IPS-20b (cell line): ENCODE measurements around the gene KAT2B.

ENCODE experiments used
- H3K27ac ChIP-seq: one replicate; pipeline ENCODE4 v1.5.1; 2013; ENCODE audit warnings: low read length
- H3K27me3 ChIP-seq: 2 replicates; pipeline ENCODE4 v1.6.1; 2013; ENCODE audit warnings: mild to moderate bottlenecking, low read length, inconsistent platforms; ENCODE audit not compliant: insufficient read depth
- H3K36me3 ChIP-seq: 2 replicates; pipeline ENCODE4 v1.6.1; 2013; ENCODE audit warnings: low read depth, mild to moderate bottlenecking, inconsistent platforms, low read length, moderate library complexity; ENCODE audit not compliant: insufficient read depth
- H3K4me1 ChIP-seq: 2 replicates; pipeline ENCODE4 v1.6.1; 2013; ENCODE audit warnings: mild to moderate bottlenecking, control low read depth, inconsistent platforms, low read length, moderate library complexity; ENCODE audit not compliant: insufficient read depth
- H3K4me3 ChIP-seq: 2 replicates; pipeline ENCODE4 v1.5.1; 2013; ENCODE audit warnings: mild to moderate bottlenecking, low read length, inconsistent platforms
- H3K9ac ChIP-seq: 2 replicates; pipeline ENCODE4 v1.6.1; 2013; ENCODE audit warnings: low read depth, mild to moderate bottlenecking, inconsistent platforms, low read length, moderate library complexity
- H3K9me3 ChIP-seq: 2 replicates; pipeline ENCODE4 v1.6.1; 2013; ENCODE audit warnings: mild to moderate bottlenecking, low read depth, low read length, inconsistent platforms; ENCODE audit not compliant: insufficient read depth

KAT2B gene

DNA sequence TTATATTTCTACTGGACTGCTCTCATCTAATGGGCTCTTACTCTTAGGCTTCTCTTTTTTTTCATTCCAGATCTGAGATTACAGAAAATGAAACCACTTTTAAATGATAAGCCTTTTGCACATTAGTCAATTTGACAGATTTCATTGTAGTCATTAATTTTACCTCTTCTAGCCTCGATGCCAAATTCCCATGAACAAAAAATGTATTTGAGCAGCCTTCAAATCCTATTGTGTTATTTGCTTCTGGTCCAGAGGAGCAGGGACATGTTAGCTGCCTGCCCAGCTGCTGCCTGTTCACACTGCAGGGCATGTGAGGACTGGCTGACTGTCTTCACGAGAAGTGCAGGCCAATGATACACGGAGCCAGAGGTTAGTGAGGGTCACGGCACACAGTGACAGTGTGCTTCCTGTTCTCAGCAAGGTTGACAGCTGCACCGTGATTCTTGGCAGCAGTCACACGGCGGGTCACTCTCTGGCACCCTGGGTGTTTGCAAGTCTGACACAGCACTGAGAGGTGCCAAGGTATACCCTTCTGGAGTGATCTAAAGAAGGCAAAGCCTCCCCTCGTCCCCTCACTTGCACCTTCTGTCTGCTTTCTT, 40.8 kb downstream of the KAT2B start:
- H3K9me3 ChIP-seq = no peaks in the 10 kb centered on the region
- no peak overlapping the region for H3K4me3 ChIP-seq
- H3K9ac ChIP-seq = no peak overlapping the region
- H3K27me3 ChIP-seq = no peaks in the 10 kb centered on the region
- H3K4me1 ChIP-seq = no peaks in the 10 kb centered on the region
- H3K36me3 ChIP-seq = no peaks in the 10 kb centered on the region
- no peak overlapping the region for H3K27ac ChIP-seq

- H3K36me3 ChIP-seq = no peaks in the 10 kb centered on the region
- no peaks in the 10 kb centered on the region for H3K4me1 ChIP-seq
- H3K27me3 ChIP-seq = no peaks in the 10 kb centered on the region
- H3K4me3 ChIP-seq = no peak overlapping the region
- no peak overlapping the region for H3K9ac ChIP-seq
- H3K9me3 ChIP-seq = no peaks in the 10 kb centered on the region
- H3K27ac ChIP-seq = no peak overlapping the region
These were observed 43.0 kb downstream of the KAT2B start for GRCh38 chr3:20083253-20083652.

DNA sequence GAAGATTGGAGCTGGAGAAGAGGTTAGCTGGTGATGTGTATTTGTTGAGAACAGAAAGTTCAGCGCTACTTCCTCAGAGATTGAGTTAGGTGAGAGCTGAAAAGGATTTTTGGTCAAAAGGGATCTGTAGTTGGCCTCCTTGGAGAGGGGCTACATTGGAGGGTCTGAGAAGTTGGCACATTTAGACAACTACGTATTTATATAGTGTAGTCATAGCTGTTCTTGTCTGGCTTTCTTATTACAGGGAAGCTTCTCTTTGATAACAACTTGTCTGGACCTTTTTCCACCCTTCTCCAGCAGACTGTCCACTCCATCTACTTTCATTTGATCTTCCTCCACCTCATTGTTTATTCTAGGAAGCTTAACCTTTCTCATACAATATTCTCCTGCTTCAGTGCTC, 43.7 kb downstream of the KAT2B start:
- Histone ChIP-seq H3K9ac (no peak overlapping the region), H3K27ac (no peak overlapping the region), H3K4me3 (no peak overlapping the region), H3K27me3 (no peaks in the 10 kb centered on the region), H3K36me3 (no peaks in the 10 kb centered on the region), H3K4me1 (no peaks in the 10 kb centered on the region), H3K9me3 (no peaks in the 10 kb centered on the region)

GRCh38 chr3:20091331-20092047, 51.2 kb downstream of the KAT2B start:
- Histone ChIP-seq H3K4me1 (no peaks in the 10 kb centered on the region), H3K36me3 (no peaks in the 10 kb centered on the region), H3K4me3 (no peak overlapping the region)

GRCh38 chr3:20095470-20095869, 55.2 kb downstream of the KAT2B start:
- no peak overlapping the region for H3K9ac ChIP-seq
- no peak overlapping the region for H3K4me3 ChIP-seq
- no peaks in the 10 kb centered on the region for H3K4me1 ChIP-seq
- H3K27ac ChIP-seq = no peak overlapping the region
- H3K27me3 ChIP-seq = no peaks in the 10 kb centered on the region
- no peaks in the 10 kb centered on the region for H3K9me3 ChIP-seq
- H3K36me3 ChIP-seq = no peaks in the 10 kb centered on the region

More at GRCh38 chr3:20091331-20092047, 51.2 kb downstream of the KAT2B start:
- no peaks in the 10 kb centered on the region for H3K27me3 ChIP-seq
- 0 out of 2 replicates have a peak, but pooled peaks cover 6% of the 10 kb centered on the region for H3K9me3 ChIP-seq
- no peak overlapping the region for H3K27ac ChIP-seq
- no peak overlapping the region for H3K9ac ChIP-seq

DNA sequence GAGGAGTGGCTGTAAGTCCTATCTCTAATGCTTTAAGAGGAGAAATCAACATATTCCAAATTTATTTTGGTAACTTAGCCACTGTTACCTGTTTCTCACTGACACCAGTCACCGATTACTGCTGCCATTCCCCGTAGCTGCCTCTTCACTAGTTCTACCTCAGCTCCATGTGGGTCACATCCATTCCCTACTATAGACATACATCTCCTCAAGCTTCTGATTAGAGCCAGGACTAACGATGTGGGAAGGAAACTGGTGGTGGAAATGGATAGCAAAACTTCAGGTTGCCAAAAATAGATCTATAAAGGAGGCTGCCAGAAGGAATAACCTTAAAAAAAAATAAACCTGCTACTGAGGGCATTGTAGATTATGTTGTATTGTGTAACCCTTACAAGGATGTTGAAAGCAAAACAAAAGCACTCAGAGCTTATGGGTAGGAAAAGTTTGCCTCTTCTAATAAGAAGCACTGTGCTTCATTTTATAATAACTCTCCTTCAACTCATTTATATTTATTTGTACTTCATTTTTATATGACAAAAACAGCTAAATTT, 56.0 kb downstream of the KAT2B start:
- Histone ChIP-seq H3K9ac (no peak overlapping the region), H3K27ac (no peak overlapping the region), H3K4me3 (no peak overlapping the region), H3K36me3 (no peaks in the 10 kb centered on the region), H3K27me3 (no peaks in the 10 kb centered on the region), H3K4me1 (no peaks in the 10 kb centered on the region), H3K9me3 (no peaks in the 10 kb centered on the region)

DNA sequence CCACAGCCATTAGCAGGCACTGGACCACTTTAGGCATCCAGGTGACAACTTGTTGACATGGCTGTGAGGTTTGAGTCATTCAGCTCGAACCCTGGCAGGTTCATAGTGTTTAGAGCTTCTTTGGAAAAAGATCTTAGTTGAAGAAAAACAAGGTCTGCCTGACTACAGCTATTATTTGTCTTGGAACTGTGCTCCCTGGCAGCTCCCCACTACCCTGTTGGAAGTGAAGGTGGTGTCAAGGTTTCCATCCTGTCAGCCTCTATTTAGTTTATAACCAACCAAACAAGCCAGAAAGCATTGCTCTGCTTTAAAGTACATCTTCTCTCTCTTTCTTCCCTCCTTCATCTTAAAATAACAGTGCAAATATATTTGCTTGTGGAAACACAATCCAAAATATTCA, 56.8 kb downstream of the KAT2B start:
- Histone ChIP-seq H3K27me3 (no peaks in the 10 kb centered on the region), H3K9me3 (no peaks in the 10 kb centered on the region), H3K4me1 (no peaks in the 10 kb centered on the region), H3K36me3 (no peaks in the 10 kb centered on the region), H3K4me3 (no peak overlapping the region), H3K27ac (no peak overlapping the region), H3K9ac (no peak overlapping the region)

GRCh38 chr3:20099060-20099459, 58.8 kb downstream of the KAT2B start:
- no peak overlapping the region for H3K27ac ChIP-seq
- no peaks in the 10 kb centered on the region for H3K4me1 ChIP-seq

GRCh38 chr3:20100151-20100550, 59.9 kb downstream of the KAT2B start:
- no peaks in the 10 kb centered on the region for H3K36me3 ChIP-seq
- no peak overlapping the region for H3K4me3 ChIP-seq
- H3K9ac ChIP-seq = no peak overlapping the region
- H3K27me3 ChIP-seq = no peaks in the 10 kb centered on the region
- no peaks in the 10 kb centered on the region for H3K4me1 ChIP-seq
- no peaks in the 10 kb centered on the region for H3K9me3 ChIP-seq
- H3K27ac ChIP-seq = no peak overlapping the region

More at GRCh38 chr3:20099060-20099459, 58.8 kb downstream of the KAT2B start:
- no peaks in the 10 kb centered on the region for H3K9me3 ChIP-seq
- H3K4me3 ChIP-seq = no peak overlapping the region
- H3K36me3 ChIP-seq = no peaks in the 10 kb centered on the region
- no peaks in the 10 kb centered on the region for H3K27me3 ChIP-seq
- no peak overlapping the region for H3K9ac ChIP-seq

- Histone ChIP-seq H3K4me3 (no peak overlapping the region), H3K4me1 (no peaks in the 10 kb centered on the region), H3K36me3 (no peaks in the 10 kb centered on the region), H3K9ac (no peak overlapping the region), H3K27ac (no peak overlapping the region), H3K9me3 (no peaks in the 10 kb centered on the region), H3K27me3 (no peaks in the 10 kb centered on the region)
These were observed 60.8 kb downstream of the KAT2B start for GRCh38 chr3:20101041-20101440.

GRCh38 chr3:20103731-20104130, 63.5 kb downstream of the KAT2B start:
- Histone ChIP-seq H3K9ac (no peak overlapping the region), H3K4me3 (no peak overlapping the region), H3K27ac (no peak overlapping the region), H3K36me3 (no peaks in the 10 kb centered on the region), H3K27me3 (no peaks in the 10 kb centered on the region), H3K4me1 (no peaks in the 10 kb centered on the region), H3K9me3 (no peaks in the 10 kb centered on the region)

GRCh38 chr3:20104167-20104661, 64.0 kb downstream of the KAT2B start:
- Histone ChIP-seq H3K27me3 (no peaks in the 10 kb centered on the region), H3K36me3 (no peaks in the 10 kb centered on the region), H3K9me3 (no peaks in the 10 kb centered on the region), H3K4me1 (no peaks in the 10 kb centered on the region), H3K4me3 (no peak overlapping the region), H3K9ac (no peak overlapping the region), H3K27ac (no peak overlapping the region)
